Suppressor macrophage treated with lipopolysaccharide for 4 hours (primary cell): ENCODE results near the gene CD24.
A peak's percentile ranks its signal among the peaks of the same experiment; 100 is the strongest.
"Not testable (repeated sequence)": the region's sequence is repeated elsewhere in the genome, so short reads cannot be mapped to it uniquely, and the experiment has no call there.

Experiments used
- DNase-seq: peaks from one replicate; pipeline ENCODE4 v3.0.0-alpha.2; 2020

Gene CD24, protein sequence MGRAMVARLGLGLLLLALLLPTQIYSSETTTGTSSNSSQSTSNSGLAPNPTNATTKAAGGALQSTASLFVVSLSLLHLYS

GRCh38 chr6:106974336-106974998 lies at the start of gene CD24:
TSS of gene CD24 (minus strand) at chr6:106974729. CDS start at chr6:106974646, 83 bp downstream.
- DNase-seq, result no peak

DNA sequence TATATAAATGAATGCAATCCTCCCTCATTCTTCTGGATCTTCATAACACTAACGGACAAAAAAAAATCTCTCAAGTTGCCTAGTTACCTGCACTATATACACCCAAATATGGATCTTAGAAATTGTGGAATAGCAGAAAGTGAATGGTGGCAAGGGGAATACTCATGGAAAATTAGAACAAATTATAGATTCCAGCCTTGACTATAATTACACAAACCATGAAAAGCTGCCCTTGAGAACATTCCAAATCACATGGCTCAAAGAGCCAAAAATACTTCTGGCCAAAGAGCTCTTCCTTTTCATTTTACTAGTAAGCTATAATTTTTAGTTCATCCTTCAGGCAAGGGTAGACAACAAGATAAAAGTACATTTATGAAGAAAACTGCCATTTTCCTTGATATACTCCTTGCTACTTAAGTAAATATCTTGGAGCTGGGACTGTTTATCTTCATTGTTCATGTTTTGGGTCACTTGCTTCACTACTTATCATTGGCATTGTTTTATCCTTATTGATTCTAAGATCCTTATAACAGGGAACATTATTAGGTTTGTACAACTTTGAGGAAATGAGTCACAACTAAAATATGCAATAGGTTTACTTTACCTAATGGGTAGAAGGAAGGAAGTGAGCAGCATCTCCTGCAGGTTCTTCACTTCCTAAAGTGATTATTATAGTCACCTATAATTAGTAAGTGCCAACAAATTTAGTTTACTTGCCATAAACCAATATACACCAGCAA lies 47.1 kb upstream of the CD24 start:
- no peak for DNase-seq

GRCh38 chr6:107020239-107020638 lies 45.7 kb upstream of the CD24 start:
- no peak for DNase-seq

DNA sequence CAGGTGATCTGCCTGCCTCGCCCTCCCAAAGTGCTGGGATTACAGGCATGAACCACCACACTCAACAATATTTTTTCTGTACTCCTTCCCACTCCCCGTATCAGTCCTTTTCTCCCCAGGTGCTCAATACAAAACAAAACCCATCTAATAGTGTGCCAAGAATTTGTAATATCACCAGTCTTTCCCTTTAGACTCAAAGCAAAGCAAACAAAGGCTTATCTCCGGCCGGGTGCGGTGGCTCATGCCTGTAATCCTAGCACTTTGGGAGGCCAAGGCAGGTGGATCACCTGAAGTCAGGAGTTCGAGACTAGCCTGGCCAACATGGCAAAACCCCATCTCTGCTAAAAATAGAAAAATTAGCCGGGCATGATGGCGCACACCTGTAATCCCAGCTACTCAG lies 45.1 kb upstream of the CD24 start:
- not testable (repeated sequence) for DNase-seq

DNA sequence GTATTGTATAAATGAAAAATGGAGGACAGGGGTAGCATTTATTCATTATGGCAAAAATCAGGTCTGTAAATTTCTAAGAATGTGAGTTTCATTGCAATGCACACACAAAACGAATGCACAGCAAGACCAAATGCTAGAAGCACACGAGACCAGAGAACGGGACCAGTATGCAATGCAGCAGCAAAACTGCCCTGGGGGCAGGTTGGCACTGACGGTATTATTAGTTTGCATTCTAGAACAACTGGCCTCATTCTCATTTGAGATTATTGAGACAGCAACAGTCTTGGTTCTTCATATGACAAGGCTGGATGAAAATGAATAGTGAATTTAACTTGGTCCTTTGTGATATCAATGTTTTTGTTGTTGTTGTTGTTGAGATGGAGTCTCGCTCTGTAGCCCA lies 44.5 kb upstream of the CD24 start:
- DNase-seq, result no peak

- no peak for DNase-seq
Observed at GRCh38 chr6:107009499-107009898, 35.0 kb upstream of the CD24 start.

DNA sequence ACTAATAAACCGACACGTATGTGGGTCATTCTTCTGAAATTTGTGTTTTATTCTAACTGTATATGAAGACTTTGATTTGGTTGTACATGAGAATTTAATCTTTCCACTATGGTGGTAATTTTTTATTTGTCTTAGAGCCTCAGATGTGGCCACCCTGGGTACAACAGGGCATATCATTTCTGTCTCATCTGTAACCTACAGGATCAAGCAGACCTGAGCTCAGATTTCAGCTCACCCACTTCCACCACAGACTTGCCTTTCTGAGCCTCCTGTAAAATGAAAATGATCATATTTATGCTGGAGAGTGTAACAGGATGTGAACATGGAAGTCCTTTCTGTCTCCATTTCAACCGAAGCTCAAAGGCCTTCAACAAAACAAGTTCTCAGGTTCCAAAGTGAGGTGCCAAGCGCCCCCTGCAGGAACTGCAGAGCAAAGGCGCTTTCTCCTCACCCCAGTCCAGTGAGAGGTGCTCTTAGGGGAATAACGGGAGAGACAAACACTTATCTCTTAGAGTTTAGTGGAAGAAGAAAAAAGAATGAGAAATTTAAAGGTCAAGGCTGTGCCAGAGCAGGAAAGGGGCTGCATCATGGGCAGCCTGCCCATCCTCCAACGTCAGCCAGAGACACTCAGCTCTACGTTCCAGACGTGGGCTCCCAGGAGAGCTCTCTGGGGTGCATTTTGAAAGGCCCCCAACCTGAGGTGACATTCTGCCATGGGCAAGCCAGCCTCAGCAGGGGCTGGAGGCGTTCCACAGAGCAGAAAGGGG lies 23.0 kb upstream of the CD24 start:
- peak; percentile 62 for DNase-seq

GRCh38 chr6:106995640-106996039 lies 21.1 kb upstream of the CD24 start:
- no peak for DNase-seq

GRCh38 chr6:106989737-106990136 lies 15.2 kb upstream of the CD24 start:
- not testable (repeated sequence) for DNase-seq

DNA sequence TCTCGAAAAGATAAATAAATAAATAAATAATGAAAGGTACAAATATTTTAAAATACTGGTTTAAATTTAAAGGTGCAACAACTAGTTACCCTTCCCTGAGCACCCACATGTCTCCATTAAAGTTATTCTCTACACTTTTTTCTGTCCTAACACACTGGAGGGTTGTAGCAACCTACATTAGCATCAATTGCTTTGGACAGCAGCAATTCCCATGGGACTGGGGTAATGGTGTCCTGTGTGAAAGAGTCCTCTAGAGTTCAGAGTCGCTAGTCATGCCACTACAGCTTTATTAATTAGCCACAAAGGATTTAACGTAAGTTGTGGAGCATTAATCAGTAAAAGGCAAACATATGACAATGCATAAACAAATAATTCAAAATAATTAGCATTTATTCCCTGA lies 14.1 kb upstream of the CD24 start:
- DNase-seq, result no peak

DNA sequence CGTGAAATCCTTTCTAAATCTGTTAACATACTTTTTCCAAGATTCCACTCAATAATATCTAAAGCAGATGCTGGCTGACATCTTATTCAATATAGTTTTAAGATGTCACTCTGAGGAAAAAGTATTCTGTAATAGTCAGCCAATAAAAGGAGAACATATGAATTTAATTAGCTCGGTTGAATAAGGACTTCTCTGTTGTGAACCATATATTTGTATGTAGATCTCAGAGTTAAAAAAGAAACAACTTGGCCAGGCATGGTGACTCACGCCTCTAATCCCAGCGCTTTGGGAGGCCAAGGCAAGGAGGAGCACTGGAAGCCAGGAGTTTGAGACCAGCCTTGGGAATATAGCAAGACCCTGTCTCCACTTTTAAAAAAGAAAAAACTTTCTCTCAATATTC lies 7.4 kb upstream of the CD24 start:
- no peak for DNase-seq

DNA sequence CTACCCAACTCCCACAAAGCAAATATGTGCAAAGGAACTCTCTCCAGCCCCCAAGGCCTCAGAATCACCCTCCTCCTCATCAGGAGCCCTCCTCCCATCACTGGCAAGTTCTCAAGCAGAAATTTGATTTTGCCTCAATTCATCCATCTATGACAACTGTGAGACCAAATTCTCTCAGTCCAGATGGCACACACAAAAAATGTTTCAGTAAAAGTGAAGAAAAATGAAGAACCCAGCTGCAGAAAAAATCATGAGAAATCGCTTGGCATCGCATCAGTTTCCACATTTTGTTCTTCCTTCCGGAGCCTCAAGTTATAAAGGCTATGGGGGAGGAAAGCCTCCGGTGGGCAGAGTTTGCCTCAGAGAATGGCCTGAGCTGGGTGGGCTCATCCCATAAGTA lies 6.4 kb upstream of the CD24 start:
- no peak for DNase-seq

- DNase-seq, result peak; percentile 91
Observed at GRCh38 chr6:106979435-106979884, 4.9 kb upstream of the CD24 start.

DNA sequence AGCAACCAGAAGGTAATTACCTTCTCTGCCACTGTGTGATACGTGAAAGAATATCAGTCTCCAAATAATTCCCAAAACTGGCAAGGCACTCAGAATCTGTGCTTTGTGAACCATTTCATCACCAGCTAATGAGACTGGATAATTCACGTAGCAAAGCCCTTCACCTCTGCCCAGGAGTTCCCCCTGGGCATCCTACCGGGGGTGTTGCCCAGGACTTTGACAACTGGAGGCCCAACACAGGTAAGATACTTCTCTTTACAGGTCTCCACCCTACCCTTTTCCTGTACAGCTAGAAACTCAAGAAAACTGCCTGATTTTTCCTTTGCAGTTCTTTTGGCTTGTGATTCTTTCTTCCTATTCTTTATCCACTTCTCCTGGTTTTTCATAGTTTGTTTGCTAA lies 2.7 kb upstream of the CD24 start:
- no peak for DNase-seq

DNA sequence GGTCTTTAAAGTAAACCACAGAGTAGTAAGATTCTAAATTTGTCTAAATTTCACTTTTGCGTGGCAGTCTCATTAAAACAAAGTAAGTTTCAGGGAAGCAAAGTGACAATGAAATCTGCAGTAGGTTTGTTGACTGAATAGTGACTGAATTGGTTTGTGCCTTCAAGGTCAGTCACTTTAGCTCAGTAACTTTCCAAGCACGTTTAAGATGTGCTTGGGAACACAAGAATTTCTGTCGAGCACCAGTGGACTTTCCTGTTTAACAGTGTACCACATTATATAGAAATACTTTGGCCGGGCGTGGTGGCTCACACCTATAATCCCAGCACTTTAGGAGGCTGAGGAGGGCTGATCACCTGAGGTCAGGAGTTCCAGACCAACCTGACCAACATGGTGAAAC lies 1.7 kb upstream of the CD24 start:
- DNase-seq, result no peak

DNA sequence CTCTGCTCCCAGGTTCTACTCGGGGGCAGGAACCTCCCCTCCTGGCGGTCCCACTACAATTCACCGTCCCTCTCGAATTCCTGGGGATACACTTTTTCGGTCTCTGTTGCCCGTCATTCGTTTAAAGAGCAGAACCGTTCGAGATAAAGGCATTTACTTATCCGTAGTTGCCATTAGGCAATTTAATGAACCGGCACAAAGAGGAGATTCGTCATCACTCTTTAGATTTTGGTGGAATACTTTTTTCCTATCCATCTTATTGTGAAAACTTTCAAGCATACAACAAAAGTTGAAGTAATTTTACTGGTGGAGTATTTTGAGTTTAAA lies 1.2 kb upstream of the CD24 start:
- DNase-seq, result no peak

DNA sequence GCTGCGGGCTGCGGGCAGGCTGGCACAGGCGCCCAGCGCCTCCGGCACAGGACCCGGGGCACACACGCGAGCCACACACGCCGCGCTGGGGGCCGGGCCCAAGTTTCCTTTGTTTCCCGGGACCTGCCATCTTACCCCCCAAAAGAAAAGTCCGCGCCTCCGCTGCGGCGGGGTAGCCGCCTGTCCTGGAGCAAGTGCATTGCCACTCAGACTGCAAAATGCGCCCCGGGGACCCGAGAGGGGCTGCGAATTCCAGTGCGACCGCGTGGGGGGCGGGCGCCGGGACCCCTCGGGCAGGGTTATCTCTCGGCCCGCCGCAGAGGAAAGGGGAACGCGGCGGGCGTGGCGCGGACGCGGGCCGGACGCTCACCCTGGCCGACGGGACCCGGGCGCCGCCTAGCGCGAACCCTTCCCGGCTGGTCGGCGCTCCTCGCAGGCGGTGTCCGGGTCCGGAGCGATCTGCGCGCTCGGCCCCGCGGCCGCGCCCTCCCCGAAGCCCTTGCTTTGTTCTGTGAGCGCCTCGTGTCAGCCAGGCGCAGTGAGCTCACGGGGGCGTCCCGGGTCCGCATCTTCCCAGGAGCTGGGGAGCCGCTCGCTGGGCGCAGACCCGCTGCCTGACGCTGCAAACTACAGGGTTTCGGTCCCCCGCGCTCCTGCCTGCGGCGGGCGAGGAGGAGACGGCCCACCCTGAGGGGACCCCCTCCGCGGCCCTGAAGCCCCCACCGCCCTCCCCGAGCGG lies 639 bp upstream of the CD24 start:
- peak; percentile 40 for DNase-seq

DNA sequence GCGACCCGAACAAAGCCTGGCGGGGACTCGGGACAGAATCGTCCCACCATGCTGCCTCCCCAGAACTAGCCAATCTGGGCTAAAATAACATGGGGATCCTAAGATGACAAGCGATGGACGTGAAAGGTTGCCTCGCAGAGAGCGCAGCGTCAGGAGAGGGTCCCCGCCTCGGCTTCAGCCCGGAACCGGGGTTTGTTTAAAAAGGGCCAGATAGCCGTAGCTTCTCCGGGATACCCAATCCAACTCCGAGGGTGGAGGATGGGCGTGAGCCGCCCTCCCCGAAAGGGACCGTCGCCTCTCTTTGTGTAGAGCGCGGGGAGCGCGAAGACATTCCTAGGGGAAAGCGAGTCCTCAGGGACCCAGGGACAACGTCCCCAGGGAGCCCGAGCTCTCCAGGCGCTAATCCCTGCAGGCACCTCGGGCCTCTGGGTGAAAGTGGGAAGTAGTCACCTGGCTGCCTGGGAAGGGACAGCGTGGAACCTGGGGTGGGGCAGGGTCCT lies 643 bp downstream of the CD24 start:
- DNase-seq, result no peak

DNA sequence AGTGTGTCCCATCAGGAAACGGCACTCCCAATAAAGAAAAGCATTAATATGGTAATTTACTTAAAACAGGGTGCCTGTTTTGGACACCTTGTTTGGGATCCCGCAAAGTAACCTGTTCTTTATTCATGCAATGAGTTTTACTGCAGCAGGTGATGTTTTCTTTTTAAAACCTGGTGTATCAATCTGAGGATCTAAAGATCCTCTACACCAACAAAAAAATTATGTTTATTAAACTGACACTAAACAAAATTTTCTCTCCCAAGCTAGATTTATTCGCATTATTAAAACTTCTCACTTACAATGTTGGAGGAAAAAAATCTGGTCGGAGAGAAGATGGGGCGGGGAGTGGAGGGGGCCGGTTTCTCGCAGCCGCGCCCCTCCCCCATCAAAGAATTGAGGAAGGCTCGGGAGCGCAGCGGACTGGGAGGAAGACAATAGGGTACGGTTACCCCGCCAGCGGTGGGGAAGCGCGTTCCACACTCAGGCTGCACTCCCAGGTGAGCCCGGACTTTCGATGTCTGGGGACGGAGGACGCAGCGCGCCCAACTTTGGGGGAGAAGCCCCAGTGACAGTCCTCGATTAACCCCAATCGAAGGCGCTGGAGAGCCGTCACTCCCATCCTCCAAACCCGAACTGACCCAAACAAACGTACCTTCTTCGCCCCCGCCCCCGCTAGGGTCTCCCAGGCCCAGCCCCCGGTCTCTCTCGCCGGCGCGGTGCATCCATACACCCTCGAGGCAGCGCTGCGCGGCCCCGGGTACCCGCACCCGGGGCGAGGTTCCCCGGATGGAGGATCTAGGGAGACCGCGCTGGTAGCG lies 1.3 kb downstream of the CD24 start:
- no peak for DNase-seq

DNA sequence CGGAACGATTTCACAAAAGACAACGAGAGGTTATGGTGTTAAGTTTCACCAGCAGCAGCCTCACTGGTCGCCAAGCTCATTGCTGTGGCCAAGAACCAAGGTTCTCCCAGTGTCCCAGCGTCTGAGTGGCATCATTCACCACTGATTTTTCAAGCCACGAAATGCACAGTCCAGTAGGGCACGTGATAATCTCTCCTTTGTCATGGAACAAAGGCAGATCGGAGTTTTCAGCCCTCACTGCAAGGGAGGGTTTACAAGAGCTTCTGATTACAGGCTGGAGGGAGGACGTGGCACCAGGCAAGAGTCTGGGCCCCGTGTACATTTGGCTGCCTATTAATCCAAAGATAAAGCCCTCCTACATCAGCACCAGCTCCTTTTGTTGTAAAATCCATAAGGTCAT lies 2.0 kb downstream of the CD24 start:
- no peak for DNase-seq

- not testable (repeated sequence) for DNase-seq
Observed at GRCh38 chr6:106970769-106971168, 3.8 kb downstream of the CD24 start.
